ENCODE data around the gene KRT86. TPM values are rescaled to one million over a fixed set of nuclear protein-coding genes. Genes with fewer than 3 reads are reported as not detected.

Gene KRT86
- not detected for polyA plus RNA-seq (ENCODE audit: insufficient read length)
- long read RNA-seq, donor 1: 0 reads
- long read RNA-seq, donor 2, partial matches to known transcripts: 273 of 279 reads
- long read RNA-seq, donor 2, other reads (novel, unspliced or antisense): 6 of 279 reads
- long read RNA-seq, donor 3: 0 reads
- long read RNA-seq, donor 4: 0 reads
- long read RNA-seq, donor 5: 0 reads
- long read RNA-seq, donor 6: 0 reads
- long read RNA-seq, donor 7: 0 reads
- long read RNA-seq, donor 8: 0 reads

DNA sequence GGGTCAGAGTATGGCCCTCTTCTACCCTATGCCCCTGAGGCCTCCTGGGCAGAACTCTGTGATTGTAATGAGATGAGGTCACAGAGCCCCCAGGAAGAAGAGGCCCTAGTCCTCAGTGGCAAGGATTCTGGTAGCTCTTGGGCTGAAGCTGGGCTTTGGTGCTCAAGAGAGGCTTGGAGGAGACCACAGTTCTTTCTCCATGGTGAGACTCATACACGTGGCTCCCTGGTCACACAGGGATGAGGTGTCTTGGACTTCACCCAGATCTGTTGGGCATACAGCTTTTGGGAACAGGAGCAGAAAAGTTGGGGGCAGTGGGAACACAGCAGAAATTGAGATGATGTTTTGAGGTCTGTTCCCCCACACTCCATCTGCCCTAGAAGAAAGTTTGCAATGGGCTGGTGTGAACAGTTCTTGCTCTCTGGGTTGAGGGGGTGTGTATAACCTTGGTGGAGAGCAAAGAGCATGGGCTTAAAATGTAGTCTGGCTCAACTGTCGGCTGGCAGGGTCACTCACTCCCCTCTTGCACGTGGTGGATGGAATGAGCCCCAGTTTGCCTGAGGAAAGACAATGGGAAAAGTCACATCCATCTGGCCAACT, at the start of gene KRT86:
Gene KRT86, plus strand, starts transcription at position 125 of the 600 bp plus-strand sequence. CDS start 27,272 bp downstream, outside the sequence.
- DNase-seq: no peak

DNA sequence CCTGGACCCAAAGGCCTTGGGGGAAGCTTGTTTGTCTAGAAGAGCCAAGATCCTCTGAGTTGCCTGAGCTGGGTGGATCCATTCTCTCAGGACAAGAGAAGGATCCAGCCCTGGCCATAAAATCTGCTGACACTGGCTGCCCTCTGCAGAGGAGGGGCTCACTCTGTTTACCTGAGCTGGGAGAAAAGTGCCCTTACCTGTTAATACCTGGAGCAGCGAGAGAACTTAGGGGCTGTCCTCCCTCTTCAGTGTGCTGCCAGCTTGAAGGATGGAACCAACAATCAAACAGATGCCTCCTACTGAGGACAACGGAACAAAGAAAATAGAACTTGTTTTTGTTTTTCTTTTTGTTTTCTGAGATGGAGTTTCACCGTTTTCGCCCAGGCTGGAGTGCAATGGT, 48.7 kb upstream of the KRT86 start:
- no peak for DNase-seq

DNA sequence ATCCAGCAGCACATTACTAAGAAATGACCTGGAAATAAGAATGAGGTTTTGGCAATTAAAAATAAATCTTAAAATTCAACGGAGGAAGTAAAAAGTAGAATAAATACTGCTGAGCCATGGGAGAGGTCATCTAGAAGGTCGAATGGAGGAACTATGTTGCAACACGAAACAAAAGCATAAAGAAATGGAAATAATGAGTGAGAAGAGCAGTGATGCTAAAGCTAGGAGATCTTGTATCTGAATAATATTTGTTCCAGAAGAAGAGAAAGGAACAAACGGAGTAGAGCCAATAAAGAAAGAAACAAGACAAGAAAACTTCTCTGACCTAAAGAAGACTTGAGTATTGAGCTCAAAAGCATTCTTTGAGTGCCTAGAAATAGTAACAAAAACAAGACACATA, 48.0 kb upstream of the KRT86 start:
- DNase-seq: no peak

DNA sequence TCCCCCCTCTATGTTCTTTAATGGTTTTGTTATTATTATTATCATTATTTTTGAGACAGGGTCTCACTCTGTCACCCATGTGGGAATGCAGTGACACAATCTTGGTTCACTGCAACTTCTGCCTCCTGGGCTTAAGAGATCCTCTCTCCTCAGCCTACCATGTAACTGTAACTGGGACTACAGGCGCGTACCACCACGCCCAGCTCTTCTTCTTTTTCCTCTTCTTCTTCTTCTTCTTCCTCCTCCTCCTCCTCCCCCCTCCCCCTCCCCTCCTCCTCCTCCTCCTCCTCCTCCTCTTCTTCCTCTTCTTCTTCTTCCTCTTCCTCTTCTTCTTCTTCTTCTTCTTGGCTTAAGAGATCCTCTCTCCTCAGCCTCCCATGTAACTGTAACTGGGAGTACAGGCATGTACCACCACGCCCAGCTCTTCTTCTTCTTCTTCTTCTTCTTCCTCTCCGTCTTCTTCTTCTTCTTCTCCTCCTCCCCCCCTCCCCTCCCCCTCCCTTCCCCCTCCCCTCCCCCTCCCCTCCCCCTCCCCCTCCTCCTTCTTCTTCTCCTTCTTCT, 46.8 kb upstream of the KRT86 start:
- DNase-seq: no peak

DNA sequence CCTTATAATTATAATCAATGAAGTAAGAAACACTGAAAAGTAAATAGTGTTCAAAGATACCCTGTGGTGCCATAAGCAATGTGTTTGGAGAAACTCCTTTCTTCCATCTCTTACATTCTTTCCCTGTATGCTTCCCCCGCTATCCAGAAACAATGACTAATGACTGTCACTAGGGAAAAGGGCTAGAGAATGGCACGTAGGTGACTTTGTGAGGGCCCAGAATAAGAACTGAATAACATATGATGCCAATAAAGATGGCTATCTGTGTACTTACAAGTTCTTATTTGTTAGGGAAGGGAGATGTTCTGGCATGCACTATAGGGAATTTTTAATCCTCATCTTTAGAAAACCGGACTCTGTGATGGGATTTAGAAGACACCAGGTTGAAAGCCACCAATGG, 46.1 kb upstream of the KRT86 start:
- no peak for DNase-seq

DNA sequence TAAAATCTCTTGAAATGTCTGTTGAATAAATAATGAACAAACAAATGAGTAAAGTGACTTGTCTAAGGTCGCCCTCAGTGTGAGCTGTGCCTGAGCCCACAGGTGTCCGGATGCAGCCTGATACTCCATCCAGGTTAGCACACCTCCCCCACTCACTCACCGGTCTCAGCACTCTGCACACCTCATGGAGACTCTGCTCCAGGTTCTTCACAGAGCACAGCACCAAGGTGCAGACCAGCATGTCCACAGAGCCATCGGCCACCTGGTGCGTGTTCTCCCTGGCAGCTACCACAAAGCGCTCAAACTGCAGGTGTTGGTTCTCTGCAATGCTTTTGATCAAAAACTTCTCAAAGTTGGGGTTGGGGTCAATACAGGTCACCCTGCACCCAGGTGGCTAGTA, 45.5 kb upstream of the KRT86 start:
- DNase-seq: no peak

DNA sequence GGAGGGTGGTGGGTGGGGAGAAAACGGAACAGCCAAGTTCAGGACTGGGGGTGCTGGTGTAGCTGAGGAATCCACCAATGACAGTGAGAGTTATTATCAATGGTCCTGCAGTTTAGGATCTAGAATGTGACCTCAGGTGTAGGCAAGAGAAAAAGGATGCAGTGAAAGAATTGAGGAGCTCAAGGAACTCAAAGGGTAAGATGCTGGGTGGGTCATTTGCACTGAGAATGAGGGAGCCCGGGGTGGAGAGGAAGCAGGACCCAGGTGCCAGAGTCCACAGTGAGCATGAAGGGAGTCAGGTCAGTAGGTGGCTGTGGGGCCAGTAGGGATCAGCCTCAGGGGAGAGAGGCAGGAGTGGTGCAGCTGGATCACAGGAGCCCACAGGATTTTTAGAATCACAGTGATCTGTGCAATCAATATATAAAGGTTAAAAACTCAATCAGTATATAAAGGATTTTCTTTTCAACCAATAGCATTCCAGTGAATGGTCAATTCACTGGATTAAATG, 44.6 kb upstream of the KRT86 start:
- DNase-seq: no peak

DNA sequence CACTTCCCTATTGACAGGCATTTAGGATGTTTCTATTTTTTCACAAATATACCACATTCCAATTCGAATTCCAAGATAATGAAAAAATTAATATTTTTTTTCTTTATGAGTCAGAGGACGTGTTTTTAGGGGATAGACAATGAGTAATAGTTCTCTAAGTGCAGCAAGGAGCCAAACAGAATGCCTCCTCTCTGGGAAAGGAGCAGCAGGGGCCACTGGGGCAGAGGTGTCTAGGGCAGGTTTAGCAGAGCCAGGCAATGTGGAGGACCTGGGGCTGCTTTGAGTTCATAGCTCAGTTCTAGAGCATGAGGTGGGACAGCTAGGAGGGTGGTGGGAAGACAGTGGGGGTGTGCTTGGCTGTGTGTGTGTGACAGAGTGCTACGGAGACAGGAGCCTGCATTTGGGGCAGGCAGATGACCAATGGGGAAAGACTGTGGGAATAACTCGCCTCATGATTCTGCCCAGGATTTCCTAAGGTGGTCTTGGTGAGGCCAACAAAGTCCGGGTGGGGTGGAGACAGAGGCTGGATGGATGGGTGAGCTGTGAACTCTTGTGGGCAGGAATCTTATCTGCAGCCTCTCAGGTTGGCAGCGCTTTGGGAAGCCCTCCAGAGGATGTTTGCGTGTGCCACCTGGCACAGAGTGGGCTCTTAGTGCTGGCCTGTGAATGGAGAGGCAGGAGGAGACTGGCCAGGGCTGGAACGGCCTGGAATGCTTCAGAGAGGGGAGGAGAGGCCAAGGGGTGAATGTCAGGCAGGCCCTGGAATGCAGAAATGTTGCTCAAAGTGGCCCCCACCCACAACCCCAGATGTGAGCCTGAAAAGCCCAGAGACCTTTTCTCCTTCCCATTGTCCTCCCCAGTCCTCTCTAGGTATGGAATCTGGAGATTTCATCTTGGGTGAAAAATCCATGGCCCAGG, 43.8 kb upstream of the KRT86 start:
- DNase-seq: no peak

DNA sequence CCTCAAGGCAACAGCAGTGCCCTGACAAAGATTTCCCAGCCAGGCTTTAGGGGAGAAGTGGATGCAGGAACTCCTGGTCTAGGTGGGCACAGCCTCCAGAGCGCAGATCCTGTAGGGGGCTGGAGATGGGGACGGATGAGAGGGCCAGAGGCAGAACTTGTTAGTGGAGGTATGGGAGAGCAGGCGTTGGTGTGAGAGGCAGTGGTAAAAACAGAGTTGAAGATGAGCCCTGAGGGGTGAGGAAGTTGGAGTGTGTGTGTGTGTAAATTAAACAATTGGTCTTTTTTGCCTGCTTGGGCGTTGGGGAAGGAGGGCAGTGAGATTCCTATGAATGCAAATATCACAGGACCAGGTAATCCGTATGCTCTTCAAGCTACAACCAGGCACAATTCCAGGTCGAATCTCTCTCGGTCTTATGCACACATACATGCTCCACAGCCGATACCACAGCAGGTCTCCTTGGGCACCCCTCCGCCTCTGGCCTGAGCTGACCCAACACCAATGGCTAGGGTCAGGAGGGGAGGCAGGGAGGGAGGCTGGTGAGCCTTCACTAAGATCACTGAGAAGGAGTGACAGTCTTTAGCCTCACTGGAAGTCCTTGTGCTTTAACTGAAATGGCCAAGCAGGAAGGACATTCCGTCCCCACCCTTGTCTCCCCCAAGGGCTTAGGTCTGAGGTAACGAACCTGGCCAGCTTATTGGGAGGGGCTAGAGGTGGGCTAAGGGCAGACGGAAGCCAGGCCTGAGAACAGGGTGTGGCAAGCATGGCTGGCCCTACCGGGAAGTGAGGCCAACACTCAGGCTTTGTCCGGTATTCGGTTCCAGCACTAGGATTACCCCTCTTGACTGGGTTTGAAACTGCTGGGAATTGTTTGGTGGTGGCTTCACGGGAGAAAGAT, 42.9 kb upstream of the KRT86 start:
- no peak for DNase-seq

DNA sequence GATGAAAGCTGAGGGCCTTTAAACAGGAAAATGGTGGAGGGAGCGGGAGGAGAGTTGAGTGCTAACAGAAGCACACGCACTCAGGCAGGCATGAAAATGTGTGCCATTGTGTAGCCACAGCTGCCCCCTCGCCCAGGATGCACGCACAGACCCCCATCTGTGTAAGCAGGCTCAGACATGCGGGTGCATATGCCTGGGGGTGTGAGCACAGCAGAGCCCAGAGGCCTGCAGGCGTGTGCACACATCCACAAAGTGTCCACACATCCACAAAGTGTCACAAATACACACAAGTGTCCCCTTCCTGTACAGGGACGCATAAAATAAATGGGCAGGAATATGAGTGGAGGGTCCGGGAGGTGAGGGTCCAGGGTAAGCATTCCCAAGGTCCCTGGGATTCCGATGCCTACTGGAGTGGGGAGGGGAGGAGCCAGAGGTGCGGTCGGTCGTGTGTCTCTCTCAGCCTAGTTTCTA, 42.2 kb upstream of the KRT86 start:
- DNase-seq: no peak

DNA sequence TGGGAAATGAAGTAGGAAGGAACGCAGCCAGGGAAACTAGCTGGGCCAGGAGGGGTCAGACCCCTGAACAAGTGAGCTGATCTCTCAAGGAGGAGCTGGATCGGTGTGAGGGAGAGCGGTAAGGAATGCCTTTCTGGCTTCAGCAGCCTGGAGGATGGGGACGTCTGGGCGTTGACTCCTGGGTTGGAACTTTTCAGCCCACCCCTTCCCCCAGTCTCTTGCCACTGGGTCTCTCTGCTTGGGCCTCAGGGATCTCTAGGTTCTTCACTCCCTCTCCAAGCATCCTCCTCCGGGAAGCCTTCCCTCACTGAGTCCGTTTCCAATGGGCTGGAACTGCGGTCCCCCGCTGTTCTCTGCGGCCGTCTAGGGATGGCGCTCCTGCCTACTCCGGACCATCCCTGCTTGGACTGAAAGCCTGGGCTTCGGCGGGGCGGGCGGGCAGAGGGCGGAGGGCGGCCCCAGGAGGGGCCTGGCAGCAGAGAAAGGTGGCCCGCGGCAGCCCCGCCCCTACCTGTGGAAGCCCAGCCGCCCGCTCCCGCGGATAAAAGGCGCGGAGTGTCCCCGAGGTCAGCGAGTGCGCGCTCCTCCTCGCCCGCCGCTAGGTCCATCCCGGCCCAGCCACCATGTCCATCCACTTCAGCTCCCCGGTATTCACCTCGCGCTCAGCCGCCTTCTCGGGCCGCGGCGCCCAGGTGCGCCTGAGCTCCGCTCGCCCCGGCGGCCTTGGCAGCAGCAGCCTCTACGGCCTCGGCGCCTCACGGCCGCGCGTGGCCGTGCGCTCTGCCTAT, 41.6 kb upstream of the KRT86 start, which contains the start of gene KRT7:
Gene KRT7, plus strand, starts transcription at position 570 of the 788 bp plus-strand sequence. Its CDS starts 54 bp downstream, at position 624.
- DNase-seq: no peak

DNA sequence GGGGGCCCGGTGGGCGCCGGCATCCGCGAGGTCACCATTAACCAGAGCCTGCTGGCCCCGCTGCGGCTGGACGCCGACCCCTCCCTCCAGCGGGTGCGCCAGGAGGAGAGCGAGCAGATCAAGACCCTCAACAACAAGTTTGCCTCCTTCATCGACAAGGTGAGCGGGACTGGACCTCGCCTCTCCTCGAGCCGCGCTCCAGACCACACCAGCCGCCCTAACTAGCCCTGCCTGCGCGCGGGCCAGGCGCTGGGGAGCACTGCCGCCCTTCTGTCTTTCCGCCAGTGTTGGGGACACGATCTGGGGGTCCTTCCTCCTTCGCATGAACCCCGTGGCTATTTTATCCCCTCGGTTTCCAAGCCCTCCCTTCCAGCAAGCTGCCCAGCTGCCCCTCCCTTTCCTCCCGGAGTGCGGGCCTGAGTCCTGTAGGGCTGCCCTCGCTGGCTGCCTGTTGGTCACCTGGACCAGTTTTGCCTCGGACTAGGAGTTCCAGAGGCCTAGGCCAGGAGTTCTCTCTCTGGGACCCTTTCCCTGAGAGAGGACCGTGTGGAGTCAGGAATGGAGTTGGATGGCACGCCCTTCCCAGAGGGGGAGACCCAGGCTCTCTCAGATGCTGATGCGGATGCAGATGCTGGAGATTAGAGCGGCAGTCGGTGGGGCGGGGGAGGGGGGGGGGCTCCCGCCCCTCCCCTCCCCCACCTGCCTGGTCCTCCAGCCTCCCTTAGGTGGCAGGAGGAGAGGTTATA, 40.8 kb upstream of the KRT86 start:
- DNase-seq: no peak

DNA sequence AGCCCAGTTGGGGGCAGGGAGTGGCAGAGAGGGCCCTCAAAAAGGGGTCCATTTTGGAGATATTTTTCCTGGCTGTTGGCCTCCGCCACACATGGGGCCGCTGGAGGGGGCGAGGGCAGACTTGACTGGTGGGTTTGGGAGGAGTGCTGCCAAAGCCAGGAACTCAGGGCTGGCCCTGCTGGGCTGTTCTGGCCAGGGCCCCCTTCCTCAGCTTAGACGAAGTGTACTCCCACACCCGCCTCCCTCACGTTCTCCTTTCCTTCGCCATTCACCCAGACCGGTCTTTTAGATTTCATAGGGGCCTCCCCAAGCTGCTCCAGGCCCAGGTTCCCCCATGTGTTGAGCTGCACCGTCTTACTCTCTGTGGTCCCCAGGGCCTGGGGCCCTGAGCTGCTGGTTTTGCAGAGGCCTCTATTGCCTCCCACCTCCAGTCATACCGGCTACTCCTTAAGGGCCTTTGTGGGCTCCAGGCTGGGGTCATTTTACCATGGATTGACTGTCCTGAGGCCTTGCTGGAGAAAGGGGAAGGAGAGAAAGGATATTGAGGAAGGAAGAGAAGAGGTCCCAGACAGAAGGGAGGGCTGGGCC, 40.1 kb upstream of the KRT86 start:
- DNase-seq: no peak

DNA sequence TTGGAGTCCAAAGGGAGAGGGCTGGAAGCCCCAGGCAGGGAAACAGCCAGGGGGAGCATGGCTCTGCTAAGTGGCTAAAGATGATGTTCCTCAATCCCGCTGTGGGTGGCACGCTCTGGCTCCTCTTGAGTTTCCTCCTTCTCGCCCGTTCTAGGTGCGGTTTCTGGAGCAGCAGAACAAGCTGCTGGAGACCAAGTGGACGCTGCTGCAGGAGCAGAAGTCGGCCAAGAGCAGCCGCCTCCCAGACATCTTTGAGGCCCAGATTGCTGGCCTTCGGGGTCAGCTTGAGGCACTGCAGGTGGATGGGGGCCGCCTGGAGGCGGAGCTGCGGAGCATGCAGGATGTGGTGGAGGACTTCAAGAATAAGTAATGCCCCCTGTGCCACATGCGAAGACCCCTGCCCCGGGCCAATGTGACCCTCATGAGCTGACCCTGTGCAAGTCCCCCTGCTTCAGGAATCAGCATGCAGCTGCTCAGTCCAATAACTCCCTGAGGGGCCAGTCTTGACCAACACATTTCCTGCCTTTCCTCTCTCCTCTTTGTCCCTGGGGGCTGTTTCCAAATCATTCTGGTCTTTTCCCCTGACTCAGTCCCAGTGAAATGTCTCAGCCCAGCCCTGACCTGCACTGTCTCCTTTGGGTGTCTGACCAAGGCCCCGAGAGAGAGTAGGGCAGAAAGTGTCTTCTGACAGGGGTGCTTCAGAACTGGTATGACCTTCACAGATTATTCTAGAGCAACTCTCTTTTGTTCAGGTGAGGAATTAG, 39.3 kb upstream of the KRT86 start:
- DNase-seq: no peak

DNA sequence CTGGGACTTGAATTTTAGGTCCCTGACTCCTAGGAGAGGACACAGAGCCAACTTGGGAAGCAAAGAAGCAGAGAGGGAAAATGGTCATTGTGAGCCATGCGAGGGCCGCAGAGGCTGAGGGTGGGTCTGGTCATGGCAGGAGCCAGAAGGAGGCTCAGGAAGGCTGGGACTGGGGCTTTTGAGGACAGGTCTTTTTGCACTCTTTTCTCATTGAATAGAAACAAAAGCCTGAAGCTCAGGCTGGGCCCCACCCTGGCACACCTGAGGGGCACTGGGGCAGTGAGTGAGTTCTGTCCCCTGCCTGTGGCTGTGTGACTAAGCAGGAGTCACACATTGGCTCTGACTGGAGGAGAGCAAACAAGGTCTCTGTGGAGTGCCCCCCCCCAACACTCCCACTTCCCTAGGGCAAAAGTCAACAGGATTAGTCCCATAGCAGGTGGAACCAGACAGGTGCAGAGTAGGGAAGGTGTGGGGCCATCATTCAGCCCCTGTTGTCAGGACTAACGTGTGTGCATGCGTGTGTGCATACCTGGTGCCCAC, 38.6 kb upstream of the KRT86 start:
- no peak for DNase-seq

DNA sequence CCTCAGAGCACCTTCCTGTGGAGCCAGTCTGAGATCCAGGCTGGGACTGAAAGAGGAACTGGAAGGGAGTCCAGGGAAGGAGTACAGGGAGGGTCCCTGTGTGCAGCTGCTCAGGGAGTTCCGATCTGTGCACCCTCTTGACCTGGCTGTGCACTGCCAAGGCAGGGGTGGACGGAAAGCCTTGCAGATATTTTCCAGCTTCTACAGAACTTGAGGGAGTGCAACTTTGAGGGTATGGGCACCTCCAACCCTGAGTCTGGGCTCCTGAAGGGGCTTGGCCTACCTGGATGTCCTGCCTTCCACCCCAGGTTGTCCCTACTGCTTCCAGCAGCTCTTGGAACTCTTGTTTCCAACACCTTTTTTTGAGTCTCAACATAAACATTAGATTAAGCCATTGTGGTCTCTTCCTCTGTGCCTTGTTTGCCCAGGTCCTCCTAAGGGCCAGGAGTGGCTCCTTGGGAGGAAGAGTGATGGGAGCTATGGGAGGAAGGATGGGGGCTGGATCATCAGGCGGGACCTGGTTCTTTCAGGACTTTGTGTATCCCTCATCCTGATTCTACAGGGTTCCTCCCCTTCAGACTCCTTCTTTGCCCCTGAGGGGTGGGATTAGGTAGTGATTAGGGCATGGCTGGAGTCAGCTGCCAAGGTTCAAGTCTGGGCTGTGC, 37.9 kb upstream of the KRT86 start:
- no peak for DNase-seq

DNA sequence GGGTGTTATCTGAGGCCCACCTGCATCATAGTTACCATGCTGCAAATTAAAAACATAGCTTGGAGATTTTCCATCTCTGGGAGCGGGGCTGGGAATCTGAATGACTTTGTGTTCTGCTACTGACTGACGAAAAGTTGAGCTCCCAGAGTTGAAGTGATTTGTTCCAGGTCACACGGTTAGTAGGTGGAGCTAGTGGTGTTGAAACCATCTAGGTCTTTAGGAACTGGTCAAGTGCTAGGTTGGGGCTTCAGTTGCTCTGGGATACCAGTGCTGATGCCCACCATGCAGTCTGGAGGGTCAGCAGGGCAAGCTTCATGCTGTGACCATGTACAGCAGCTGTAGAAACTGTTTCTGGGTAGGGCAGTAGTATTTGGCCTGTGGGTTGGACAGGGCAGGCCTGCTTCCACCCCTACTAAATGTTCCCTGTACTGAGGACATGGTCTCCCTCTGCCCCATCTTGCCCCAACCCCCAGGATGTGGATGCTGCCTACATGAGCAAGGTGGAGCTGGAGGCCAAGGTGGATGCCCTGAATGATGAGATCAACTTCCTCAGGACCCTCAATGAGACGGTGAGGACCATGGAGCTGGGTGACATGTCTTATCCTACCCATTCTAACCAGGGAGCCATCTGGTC, 36.1 kb upstream of the KRT86 start:
- no peak for DNase-seq
